HG03060 (cell line): ENCODE results near the gene USH1G.
"Not testable (repeated sequence)": the region's sequence is repeated elsewhere in the genome, so short reads cannot be mapped to it uniquely, and the experiment has no call there.

Source experiments
- ATAC-seq: cut with Tn5 transposase; IDR thresholded peaks from one replicate; pipeline ENCODE4 v1.9.1; 2021; ENCODE audit warnings: low read depth, moderate number of reproducible peaks; ENCODE audit not compliant: unreplicated experiment

The USH1G gene

GRCh38 chr17:74922694-74923537, at the start of gene USH1G:
Gene USH1G (minus strand): TSS chr17:74923255. CDS start chr17:74923073, 182 bp downstream.
- ATAC-seq: no peak

DNA sequence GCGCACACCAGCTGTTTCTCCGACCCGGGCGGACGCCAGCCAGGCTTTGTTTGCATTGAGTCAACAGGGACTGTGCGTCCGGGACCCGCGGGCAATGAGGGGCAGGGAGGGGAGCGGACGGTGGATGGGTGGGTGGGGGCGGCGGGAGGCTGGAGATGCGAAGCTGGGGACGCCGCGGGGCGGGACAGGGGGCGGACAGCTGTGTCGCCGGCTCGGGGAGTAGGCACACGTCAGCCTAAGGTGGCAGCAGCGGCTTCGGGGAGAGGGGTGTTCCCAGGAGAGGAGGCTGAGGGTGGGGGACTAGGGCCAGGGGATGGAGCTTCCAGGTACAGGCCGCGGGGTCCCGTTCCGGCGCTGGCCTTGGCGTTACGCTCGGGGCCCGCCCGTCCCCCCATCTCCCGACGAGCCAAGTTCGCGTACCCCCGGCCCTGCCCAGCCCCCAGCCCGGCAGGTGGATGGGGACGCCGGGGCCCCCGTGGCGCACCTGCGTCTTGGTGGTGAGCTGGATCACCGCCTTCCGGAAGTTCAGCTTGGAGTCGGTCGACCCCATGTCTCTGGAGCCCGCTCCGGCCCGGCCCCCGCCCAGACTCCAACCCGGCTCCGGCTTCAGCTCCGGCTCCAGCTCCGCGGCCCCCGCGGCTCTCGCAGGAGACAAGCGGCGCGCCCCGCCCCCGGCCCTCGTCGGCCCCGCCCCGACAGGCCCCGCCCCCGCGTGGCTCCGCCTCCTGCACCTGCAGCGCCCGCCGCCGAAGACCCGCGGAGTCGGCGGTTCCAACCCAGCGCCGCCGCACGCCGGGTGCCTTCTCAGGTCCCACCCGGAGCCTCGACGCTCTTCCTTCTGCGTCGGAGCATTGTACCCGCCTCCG, 49.3 kb upstream of the USH1G start, which contains the start of gene HID1:
Gene HID1 (minus strand): TSS at position 653 of the 866 bp plus-strand sequence. CDS start 103 bp downstream, at position 550.
- no peak for ATAC-seq

DNA sequence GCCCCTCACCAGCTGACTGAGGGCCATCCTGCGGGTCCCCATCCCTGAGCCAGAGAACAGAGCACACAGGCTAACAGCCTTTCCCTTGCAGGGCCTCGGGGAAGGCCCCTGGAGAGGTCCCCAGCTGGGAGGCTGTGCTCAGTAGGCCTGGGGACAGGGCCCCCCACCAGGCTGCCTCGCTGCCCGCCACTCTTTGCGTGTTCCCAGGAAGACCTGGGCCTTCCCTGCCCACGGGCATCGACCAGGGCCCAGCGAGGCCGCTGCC, 48.7 kb upstream of the USH1G start:
- ATAC-seq: no peak

DNA sequence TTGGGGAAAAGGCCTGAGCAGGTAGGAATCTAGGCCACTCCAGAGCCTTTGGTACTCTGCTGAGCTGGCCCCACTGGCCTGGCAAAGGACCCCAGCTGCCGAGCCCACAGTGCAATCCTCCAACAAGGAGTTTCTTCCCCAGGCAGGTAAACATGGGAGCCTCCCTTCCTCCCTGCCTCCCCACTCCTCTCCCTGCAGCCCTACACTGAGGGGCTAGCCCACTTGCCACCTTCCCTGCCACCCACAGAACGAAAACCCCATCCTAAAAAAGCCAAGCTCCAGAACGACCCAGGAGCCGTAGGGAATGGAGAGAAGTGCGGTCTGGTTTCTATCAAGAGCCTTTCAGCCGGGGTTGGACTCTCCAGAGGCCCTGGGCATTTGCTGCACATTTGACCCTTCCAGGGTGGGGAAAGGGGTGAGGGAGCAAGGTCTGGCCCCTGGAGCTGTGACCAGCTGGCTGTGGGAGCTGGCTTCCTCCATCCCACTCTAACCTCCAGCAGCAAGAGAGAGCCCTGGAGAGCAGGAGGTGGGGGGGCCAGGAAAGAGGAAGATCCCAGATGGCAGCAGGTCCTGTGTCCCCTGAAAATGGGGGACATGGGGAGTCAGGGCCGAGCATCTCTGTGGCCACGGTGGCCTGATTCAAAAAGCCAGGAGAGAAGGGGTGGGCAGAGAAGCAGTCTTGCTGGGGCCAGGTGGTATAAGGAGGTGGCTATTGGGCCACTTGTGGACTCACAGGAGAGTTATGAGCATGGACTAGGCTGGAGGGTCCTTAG, 48.2 kb upstream of the USH1G start:
- ATAC-seq: no peak

DNA sequence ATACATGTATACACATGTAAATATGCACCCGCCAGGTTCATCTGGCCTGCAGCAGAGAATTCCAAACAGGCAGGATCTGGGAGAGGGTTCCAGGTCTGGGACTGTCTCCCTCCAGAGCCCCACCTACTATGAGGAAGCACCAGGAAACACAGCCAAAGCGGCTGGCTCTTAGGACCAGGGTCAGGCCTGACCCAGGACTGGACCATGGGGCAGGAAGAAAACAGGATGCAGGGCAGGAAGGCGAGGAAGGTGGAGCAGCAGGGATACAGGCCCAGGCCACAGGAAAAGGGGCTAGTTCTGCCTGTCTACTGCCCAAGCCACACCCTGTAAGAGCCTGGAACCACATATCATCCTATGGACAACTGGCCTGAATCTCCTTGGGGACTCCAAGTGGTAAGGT, 47.3 kb upstream of the USH1G start:
- no peak for ATAC-seq

GRCh38 chr17:74969501-74969900, 46.4 kb upstream of the USH1G start:
- not testable (repeated sequence) for ATAC-seq

- no peak for ATAC-seq
Observed at GRCh38 chr17:74968361-74968780, 45.3 kb upstream of the USH1G start.

GRCh38 chr17:74964988-74965622, 42.0 kb upstream of the USH1G start:
- no peak for ATAC-seq

DNA sequence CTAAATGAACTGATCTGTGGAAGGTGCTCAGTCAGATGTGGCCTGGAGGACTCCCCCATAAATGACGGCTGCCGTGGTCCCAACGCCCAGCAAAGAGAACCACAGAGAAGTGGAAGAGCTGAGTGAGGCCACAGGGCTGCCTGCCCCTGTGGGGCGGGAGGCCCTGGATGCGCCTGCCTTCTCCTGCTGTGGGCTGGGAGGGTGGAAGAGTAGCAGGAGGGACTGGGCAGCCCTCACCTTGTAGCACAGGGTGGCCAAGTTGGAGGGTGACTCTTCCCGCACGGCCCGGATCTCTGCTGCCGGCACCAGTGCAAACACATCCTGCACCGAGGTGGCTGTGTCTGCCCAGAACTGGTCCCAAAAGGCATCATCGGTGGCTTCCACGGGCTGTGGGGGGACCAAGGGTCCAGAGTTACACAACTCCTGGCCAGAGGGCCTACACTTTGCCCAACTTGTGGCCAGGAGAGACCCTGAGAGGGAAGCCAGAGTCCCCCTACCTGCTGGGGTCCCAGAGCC, 41.2 kb upstream of the USH1G start:
- ATAC-seq: no peak

- no peak for ATAC-seq
Observed at GRCh38 chr17:74963656-74964055, 40.6 kb upstream of the USH1G start.

DNA sequence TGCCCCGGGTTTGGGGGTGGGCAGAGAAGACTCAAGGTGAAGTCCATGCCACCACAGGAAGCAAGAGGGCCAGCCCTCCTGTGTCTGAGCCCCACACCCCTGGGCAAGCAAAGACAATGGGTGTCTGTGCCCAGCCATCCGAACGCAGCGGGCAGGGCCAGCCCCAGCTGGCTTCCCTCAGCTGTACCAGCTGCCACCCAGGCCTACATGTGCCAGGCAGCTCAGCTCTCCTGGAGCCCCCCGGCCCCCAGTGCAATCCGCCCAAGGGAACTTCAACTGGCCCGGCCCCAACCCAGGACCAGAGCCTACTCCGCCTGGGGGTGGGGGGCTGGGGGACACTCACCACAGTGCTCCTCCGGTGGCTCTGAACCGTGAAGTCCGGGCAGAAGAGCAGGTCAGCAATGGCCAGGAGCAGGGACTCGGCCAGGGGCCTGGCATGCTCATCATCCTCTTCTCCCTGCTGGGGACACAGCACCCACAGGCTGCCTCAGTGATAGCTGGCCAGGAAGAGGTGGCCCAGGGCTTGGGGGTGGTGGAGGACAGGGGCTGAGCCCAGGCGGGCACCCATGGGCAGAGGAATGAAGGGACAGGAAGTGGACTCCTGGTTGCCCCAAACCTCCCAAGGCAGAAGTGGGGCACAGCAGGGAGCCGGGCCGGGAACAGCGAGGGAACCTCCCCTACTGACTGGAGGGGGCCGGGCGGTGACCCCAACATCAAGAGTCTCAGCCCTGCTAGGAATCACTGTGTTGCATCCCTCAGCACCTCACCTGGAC, 39.8 kb upstream of the USH1G start:
- ATAC-seq: no peak

- ATAC-seq: no peak
Observed at GRCh38 chr17:74961657-74962350, 38.7 kb upstream of the USH1G start.

DNA sequence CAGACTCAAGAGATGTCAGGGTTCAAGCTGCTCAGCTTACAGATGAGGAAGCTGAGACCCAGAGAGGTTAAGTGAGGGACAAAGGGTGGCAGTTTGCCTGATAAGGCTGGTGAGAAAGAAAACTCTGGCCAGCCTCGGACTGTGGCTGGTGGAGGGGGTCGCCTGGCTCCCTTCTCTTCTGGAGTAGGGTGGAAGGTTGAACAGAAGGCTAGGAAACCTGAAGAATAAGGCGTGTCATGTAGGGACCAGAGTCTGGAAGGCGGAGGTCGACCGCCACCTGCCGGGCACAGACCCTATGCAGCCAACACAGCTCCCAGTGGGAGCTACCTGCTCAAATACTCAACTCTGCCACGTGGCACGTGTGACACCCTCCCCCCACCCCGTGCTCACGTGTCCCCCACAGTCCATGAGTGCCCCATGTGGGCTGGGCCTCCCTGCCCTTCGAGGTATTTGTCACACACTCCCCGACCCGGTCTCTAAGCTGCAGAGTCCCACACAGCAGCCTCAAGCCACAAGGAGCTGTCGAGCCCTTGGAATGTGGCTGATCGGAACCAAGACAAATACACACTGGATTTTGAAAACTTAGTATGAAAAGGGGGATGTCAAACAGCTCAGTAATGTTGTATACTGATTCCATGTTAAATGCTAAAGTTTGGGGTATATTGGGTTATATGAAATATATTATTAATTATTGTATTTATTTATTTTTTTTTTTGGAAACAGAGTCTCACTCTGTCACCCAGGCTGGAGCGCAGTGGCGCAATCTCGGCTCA, 37.7 kb upstream of the USH1G start:
- no peak for ATAC-seq

DNA sequence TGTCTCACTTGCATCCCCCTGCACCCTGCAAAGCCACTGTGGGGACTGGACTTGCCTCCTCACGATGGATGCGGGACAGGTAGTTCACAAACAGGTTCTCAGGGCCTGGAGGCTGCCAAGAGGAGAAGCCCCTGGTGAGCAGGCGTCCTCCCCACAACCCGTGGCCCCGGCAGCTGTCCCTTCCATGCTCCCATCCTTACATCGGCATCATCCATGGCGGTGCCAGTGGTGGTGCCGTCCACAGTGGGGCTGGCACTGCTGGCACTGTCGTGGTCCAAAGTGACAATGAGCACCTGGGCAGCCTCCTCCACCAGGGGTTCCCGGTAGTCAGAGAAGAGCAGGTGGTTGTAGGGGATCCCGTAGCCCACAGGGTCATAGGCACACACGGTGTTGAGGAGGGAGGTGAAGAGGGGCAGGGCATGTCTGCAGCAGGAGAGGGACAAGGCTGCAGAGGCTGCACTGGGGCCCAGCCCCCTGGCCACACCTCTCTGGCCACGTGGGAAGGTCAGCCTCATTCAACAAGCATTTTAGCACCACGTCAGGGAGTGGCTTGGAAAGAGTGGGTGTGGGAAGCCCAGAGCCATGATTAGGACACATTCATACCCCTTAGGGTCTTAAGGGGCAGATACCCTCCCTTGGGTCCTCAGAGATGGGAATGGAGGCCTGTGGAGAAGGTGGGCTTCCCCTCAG, 36.9 kb upstream of the USH1G start:
- no peak for ATAC-seq

DNA sequence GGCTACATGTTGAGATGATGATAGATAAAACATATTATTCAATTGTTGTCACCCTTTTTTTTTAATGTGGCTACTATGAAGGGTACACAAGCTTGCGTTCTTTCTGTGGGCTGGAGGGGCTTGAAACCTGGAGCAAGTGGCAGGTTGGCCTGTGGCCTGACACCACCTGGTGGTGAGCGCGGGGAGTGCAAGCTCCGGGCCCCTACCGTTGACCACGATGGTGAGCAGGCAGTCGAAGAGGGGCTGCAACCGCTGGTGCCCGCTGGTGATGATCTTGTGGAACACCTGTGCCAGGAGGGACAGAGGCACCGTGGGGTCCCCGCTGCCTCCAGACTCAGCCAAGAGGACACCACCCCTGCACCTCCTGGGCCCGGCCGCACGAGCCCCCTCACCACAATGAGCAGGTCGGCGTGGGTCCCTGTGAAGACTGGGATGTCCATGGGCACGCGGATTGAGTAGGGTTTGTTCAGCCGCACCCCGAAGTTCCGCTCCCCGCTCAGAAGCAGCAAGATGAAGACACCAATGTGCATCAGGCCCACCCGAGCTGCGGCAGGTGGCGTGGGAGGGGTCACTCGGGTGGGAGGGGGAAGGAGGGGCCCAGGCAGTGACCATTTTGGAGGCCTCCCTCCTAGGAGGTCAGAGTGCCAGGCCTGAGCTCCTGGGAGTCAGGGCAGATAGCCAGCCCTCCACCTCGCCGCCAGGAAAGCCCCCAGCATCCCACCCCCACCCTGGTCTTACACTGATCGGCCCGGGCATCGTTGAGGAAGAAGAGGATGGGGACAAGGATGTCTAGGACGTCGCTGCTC, 35.1 kb upstream of the USH1G start:
- ATAC-seq: no peak

GRCh38 chr17:74956093-74956492, 33.0 kb upstream of the USH1G start:
- ATAC-seq: no peak
